ENCODE results near the gene DYNLT3. TPM values are rescaled to one million over a fixed set of nuclear protein-coding genes. Genes with fewer than 3 reads are reported as not detected.

The DYNLT3 gene
- total RNA-seq, 1 experiment from 2014 or later: 5.7 TPM

GRCh38 chrX:37800717-37801116 is 46.7 kb downstream of the DYNLT3 start:
- Histone ChIP-seq H3K27me3 (ENCODE audit: insufficient read depth, low read length) (no peaks in the 10 kb centered on the region), H3K79me2 (ENCODE audit: insufficient read depth, low read length) (no peaks in the 10 kb centered on the region), H3K23ac (ENCODE audit: insufficient read length, low read depth, low read length) (no peak overlapping the region), H3K18ac (ENCODE audit: insufficient read length, low read depth, low read length) (no peak overlapping the region), H4K20me1 (ENCODE audit: control insufficient read depth, insufficient read depth, insufficient read length) (no peaks in the 10 kb centered on the region), H3K4me2 (ENCODE audit: insufficient read depth, insufficient read length, low read length) (no peak overlapping the region), H2BK15ac (ENCODE audit: low read depth, low read length) (no peak overlapping the region), H2AK5ac (ENCODE audit: insufficient read length, low read length) (no peak overlapping the region), H3K9me3 (ENCODE audit: control insufficient read depth, low read depth, low read length) (no peaks in the 10 kb centered on the region), H2BK12ac (ENCODE audit: insufficient read length, low read depth, low read length) (no peak overlapping the region), H2AFZ (ENCODE audit: low read length) (no peak overlapping the region), H3T11ph (ENCODE audit: low read length) (no peak overlapping the region), H4K8ac (replicated peaks; ENCODE audit: insufficient read length, low read depth, low read length) (no peak overlapping the region), H3K79me1 (ENCODE audit: insufficient read depth, low read depth, low read length, poor library complexity, severe bottlenecking) (no peaks in the 10 kb centered on the region), H2BK120ac (ENCODE audit: low read depth, low read length, poor library complexity, severe bottlenecking) (no peak overlapping the region), H4K5ac (ENCODE audit: insufficient read length, low read depth, low read length) (no peak overlapping the region), H3K9ac (ENCODE audit: extremely low read depth, insufficient read length, low read length) (no peak overlapping the region), H3K56ac (ENCODE audit: insufficient read length, low read depth, low read length) (no peak overlapping the region), H3K4me1 (ENCODE audit: insufficient read depth, low read length) (no peaks in the 10 kb centered on the region), H3K4ac (ENCODE audit: low read depth, low read length) (no peak overlapping the region), H4K91ac (ENCODE audit: insufficient read length, low read depth, low read length) (no peak overlapping the region), H2BK5ac (ENCODE audit: insufficient read length, low read length) (no peak overlapping the region), H3K14ac (ENCODE audit: insufficient read depth, low read length) (no peak overlapping the region), H3K23me2 (ENCODE audit: insufficient read length, low read depth, low read length, poor library complexity, severe bottlenecking) (no peaks in the 10 kb centered on the region), H2BK20ac (ENCODE audit: low read depth, low read length, poor library complexity, severe bottlenecking) (no peak overlapping the region), H3K27ac (ENCODE audit: insufficient read length, low read depth, low read length) (no peak overlapping the region)
- H3K36me3 Mint-ChIP-seq (ENCODE audit: insufficient read depth in 1 of 3, low read depth in 3 of 3): no peaks in the 10 kb centered on the region
- H3K27ac Mint-ChIP-seq: no peak overlapping the region
- H3K4me3 Mint-ChIP-seq: no peak overlapping the region
- H3K4me1 Mint-ChIP-seq: no peaks in the 10 kb centered on the region
- no peak for DNase-seq
- peaks cover 39 to 40% of the 10 kb centered on the region in 2 experiments for H3K9me3 Mint-ChIP-seq
- H3K27me3 Mint-ChIP-seq (ENCODE audit: low read depth): no peaks in the 10 kb centered on the region
- no peak for TF ChIP-seq CTCF (conservative IDR thresholded peaks at IDR 0.05)
